Amygdala (tissue), 56 donors: ENCODE data around the gene FAM124A.

Experiments used
- DNase-seq, 56 donors: peaks; one replicate each; lab custom pipeline; 2025; lab: John Stamatoyannopoulos, UW

Gene FAM124A

DNA sequence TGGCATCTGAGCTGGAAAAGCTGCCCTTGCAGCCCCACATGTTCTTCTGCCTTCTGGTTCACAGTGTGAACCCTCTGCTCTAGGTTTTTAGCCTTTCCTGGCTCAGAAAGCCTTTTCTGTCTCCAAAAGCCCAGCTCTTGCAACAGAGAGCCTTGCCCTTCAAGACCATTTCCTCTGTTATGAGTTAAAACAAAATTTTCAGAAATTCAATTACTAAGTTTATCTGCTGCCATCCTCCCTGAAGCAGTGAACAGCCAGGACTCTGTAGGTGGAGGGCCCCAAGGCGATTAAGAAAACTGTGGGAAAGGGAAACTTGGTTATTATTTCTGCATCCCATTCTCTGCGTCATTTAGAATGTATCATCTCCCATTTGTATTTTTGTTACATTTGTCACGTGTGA is 18.8 kb downstream of the FAM124A start:
- no peak for DNase-seq

DNA sequence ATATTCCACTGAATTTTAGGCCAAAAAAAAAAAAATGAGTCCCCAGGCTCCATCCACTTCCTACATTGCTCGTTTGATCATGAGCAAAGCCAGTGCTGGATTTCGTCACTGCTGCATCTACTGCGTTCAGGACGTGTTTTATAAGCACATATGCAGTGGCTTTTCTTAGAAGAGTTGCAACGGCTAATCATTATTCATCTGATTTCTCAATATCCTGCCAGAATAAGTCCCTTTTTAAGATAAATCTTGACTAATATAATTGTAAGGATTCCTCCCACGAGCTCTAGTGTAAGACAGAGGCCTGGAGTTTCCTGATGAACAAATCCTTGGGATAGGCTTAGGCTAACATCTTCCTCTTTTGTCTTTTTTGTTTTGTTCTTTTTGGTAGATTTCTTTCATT is 19.5 kb downstream of the FAM124A start:
- DNase-seq = no peak

DNA sequence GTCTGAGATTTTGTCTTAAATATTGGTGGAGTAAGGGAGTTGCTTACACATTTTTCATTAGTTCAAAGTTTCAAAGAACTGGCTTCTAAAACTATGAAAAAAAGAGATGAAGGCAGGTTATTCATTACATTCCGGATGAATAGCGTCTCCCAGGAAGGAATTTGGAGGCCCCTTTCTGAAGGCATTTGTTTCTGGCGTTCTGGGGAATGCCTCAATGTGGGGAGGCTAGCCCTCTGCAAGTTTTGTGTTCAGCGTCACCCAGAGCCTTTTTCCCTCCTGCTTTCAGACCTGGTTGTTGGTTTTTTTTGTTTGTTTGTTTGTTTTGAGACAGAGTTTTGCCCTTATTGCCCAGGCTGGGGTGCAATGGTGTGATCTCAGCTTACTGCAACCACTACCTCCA is 21.0 kb downstream of the FAM124A start:
- no peak for DNase-seq

DNA sequence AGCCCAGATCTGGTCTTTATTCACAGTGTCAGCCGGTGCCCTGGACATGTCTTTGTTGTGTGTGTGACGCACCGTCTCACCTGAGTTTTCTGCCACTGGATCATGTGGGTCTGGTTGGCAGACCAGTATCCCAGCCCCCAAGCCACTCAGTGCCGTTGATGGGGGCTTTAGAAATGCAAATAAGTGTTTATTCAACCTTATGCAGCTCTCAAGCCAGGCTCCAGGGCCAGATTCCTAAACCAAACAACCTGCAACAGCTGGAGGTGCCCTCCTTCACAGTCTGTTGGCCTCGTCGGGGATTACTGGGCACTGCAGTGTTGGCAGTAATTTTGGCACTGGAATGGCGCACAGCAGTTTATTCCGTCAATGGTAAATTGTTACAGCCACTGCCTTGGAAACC is 21.6 kb downstream of the FAM124A start:
- peak in 4 of 56 donors; percentile 27 to 35 (median 29) for DNase-seq

DNA sequence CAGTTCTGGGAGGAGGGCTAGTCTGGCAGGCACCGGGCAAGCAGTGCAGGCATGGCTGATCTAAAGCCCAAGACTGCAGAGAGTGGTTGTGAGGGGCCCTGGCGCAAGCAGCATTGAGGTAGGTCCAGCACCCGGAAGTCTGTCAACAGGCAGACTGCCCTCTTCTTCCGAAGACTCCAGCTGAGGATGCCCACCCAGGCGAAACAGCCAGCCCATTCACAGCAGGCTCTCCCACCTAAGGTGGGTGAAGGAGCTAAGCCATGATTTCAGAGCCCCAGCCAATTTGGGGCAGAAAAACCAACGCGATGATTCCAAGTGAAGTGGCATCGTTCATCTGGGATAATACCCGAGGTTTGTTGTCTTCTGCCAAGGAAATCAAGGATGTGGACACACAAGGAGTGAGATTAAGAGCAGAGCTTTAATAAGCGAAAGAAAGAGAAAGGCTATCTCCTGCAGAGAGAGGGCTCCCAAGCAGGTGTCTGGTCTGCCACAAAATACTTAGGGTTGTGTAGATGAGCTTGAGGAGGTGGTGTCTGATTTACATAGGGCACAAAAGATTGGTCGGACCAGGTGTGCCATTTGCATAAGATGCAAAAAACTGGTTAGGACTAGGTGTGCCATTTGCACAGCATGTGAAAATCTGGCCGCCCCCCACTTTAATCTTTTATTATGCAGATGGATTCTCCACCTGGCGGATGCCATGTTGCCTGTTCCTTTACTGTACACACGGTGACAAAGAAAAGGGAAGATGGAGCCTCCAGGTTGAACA is 22.6 kb downstream of the FAM124A start:
- no peak for DNase-seq

DNA sequence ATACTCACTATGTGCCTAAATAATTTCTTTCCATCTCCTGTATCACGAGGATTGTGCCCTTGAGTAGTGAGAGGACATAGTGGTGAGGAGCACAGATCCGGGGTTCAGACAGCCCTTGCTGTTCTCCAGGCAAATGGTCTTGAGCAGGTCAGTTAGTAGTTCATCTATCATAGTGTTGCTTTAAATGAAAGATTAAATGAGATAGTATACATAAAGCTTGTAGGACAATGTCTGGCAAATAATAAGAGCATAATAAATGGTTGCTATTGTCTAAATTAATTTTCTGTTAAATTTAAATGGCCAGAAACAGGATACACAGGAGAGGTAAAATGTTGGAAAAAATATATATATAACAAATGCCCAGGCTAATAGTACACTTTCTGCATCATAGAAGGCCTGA is 23.4 kb downstream of the FAM124A start:
- DNase-seq = no peak

DNA sequence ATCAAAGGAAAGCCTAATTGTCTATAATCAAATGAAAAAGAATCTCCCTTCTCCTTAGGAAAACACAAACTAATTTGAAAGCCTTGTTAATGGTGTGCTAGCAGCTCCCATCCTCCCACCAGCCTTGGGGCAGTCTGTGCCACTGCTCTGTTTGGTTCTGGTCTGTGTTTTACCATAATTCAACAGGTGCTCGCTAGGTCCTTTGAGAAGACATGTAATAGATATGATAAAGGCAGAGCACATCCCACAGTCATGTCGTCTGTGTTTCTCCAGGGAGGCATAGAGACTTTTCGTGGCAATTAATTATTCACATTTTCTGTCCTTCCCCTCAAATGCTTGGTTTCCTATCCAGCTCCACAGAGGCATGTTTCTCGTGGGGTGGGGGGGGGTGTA is 23.8 kb downstream of the FAM124A start:
- peak in 2 of 56 donors; percentile 48 to 67 for DNase-seq

DNA sequence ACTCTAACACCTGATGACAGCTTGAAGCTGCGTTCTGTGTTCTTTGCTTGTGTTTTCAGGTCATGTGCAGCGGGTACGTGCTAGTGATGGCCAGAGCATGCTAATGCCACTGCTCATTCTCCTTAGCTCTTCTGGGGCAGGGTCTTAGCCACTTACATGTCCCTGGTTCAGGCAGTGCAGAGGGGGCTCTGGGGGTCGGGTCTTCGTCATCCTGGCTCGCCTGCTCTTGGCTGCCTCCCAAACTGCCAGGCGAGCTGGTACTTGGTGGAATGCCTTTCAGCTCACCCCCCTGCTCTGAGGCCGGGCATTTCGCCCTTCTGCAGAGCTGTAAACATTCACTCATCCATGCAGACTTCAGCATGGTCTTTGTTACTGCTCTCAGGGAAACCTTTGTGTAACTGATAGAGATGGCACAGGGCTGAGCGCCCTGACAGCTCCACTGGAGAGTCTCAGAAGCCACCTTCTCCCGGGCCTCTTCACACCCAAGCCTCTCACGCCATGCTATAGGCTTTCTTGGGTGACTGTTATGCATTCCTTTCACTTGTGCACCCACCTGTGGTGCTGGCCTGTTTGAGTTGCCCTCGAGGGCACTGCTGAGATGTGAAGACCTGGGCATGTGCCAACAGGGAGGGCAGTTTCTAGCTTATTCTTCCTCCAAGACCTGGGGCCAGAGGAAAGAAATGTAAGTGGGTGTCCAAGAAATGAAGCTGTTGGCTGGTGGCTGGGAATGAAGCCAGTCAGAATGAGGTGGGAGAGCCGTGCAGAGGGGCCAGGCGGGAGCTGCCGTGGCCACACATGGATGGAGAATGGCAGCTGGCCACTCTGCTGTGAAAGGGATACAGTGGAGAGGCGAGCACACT is 24.4 kb downstream of the FAM124A start:
- DNase-seq = peak in 54 of 56 donors; percentile 53 to 91 (median 76)

DNA sequence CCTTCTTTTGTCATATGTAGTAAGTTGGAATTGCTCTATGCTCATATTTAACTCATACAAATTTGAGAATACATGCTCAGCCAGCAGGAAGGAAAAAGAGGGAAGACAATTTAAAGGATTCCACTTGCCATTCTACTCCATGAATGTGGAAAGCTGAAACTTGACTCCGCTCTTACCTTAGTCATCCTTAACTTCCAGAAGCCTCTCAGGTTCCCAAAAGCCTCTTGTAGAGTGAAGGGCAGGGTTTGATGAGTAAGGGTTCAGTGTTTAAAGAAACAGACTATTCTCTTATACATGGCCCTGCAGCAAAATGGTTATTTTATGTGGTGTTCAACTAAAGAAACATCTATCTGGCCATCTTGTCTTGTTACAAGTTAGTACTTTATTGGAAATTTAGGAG is 27.1 kb downstream of the FAM124A start:
- no peak for DNase-seq

DNA sequence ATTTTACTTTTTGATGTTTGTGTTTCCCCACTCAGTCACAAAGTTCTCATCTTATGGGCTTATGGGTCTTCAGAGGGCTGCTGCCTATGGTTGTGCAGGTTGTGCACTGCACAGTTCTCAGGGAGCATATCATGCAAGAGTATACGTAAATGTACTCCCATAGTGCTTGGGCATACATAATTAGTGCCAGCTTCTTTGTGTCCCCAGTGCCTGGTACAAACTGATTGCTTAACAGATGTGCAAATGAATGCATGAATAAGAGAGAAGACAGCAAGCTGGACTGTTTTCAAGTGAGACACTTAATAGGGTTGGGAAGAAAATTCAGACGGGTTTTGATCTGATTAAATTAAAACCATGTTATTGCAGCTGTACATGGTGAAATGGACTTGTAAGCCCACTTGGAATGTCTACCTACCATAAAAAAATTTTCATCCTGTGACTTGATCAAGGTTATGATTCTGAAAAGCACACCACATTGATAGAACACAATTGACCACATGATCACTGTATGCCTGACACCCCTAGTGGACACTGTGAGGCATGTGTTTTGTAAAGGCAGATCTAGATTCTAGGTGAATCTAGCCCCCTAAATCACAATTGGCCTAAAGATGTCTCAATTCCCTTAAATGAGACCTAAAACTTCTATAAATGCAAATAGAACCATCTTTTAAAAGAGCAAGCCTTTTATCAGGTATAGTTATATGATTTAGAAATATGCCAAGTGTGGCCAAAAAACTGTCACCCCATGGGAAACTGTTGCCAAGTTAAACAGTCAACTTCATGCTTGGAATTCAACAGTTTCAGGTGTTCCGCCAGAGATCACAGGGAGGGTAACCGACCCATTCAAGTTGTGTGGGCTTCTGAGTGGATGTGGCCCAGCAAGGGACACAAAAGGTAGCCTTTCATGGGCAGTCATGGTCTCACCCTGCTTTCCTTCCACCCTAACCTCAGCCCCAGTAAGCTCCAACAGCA is 27.9 kb downstream of the FAM124A start:
- peak in 8 of 56 donors; percentile 25 to 45 (median 33) for DNase-seq

DNA sequence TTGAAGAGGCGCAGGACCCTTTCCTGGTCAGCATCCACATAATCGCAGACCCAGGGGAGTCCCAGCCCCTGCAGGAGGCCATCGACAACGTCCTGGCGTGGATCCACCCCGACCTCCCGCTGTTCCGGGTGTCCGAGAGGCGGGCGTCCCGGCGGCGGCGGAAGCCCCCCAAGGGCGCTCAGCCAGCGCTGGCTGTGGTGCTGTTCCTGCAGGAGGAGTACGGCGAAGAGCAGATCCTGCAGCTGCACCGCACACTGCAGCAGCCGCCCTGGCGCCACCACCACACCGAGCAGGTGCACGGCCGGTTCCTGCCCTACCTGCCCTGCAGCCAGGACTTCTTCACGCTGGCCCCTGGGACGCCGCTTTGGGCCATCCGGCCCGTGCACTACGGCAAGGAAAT is 29.3 kb downstream of the FAM124A start:
- DNase-seq = no peak

DNA sequence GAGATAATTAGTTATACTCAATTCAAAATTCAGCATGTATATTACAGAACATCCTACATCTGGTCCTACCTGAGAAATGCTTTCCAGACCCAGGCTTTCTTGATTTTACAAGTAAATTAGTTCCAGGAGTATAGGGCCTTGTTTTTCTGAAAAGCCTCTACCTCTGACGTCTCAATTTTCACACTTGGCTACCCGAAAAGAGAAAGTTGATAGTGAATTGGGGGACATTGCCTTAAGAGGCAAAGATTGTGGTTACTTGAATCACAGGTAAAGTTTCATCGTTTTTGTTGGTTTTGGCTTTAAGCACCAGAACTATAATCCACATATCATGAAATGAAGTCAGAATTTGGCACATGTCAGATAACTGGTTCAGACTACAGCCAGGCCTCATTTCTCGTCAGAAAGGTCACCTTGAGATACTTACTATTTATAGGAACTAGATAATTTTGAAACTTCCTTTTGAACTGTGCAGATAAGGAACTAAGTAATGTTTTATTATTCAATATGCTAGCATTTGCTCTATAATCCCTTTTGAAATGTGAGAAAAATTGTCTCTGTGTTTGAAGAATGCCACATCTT is 30.8 kb downstream of the FAM124A start:
- DNase-seq = no peak

DNA sequence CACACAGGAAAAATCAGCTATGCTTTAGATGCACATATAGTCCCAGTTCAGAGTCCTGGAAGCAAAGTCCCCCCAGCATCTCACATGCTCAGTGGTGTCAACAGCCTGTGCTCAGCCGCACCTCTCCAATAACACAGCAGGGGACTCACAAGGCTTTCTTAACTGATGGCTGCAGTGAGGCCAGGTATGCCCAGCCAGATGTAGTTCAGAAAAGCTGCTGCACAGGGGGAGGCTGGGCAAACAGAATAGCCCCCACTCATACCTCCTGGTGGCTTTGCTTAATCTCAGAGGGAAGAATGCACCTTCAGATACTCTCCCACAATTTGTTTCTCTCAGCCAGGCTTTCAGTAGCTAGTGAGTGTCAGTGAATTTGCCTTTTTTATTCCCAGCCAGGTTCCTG is 33.4 kb downstream of the FAM124A start:
- no peak for DNase-seq

DNA sequence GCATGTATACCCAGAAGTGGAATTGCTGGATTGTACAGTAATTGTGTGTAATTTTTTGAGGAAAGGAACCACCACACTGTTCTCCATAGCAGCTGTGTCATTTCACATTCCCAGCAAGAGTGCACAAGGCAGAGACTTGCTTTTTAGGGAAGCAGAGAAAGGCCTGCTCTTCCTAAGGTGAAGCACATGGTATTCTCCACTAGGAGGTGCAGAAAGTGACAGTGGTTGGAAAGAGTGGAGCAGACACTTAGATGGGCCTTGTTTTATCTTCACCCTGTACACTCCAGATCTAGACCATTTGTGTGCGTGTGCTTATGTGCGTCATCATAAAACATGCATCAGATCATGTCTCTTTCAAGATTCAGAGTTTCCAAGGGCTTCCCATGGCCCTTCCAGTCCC is 35.0 kb downstream of the FAM124A start:
- DNase-seq = no peak

DNA sequence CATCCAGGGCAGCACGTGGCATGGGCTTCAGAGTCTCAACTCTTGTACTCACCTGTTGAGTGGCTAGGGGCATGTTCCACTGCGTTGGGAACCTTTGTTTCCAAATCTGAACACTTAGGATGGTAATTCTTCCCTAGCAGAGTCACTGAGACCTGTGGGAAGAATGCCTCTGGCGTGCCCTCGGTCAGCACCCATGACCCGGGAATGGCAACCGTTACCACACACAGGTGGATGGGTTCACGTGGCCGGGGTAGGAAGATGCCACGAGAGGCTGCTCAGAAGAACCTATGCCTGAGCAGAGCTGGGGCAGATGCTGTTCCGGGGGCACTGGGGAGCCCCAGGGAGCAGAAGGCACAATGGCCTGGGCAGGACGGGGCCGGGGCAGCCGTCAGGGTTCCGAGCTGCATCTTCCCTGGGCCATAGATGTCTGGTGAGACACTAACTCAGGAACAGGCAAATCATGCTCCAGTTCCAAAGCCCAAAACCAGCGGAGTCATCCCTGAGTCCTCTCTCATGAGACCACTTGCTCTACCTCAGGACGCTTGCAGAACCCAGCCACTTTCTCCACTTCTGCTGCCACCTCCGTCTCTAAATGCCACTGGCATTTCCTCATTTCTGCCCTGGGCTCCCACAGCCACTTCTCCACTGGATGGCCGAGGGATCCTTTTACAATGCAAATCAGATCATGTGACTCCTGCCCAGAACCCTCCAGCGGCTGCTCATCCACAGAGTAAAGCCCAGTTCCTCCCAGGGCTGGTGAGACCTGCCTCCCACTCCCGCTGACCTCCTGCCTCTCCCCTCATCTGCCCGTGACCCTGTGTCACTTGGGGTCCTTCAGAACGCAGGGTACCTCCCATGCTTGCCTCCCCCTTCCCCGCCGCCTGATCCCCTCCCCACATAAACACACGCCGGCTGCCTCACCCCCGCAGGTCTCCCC is 36.7 kb downstream of the FAM124A start:
- peak in 2 of 56 donors; percentile 27 to 32 for DNase-seq

DNA sequence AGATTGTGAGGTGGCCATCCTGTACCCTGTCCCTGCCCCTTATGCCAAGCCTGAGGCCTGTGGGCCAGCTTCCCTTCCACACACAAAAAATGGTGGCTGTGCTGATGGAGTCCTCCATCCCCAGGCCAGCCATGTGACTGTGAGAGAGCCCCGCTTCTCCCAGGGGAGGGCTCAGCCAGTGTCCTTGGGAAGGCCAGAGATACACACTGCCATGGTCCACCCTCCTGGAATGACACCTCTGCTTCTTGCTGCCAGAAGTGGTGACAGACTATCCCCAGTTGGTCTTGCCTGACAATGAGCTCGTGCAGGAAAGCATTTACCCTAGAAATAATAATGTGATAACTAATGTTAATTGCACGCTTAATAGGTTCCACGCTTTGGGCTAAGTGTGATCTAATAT is 38.0 kb downstream of the FAM124A start:
- DNase-seq = no peak

DNA sequence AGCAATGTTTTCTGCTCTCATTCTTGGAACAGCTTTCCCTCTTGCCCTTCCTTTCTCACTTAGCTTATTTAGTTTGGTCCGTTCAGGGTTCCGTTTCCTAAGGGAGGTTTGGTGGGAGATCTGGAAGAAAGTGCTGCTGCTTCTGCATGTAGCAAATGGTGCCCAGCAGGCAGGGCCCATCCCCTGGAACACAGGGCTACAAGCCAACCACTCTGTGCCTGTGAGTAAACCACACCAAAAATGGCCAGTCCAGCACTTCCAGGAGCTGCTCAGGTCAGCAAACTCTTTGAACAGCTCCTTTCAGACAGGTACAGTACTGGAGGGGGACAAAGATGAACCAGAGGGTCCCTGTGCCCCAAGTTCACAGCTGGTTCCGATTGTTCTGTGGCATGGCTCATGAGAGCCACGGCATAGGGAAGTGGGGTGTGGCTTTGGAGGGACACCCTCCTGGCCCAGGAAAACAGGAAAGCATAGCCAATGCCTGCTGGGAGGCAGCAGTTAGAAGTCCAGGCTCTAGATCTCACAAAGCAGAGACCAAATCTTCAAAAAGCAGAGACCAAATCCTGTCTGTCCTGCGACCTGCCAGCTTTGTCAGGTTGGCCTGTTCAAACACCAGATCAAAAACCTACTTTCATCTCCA is 39.5 kb downstream of the FAM124A start:
- DNase-seq = no peak

DNA sequence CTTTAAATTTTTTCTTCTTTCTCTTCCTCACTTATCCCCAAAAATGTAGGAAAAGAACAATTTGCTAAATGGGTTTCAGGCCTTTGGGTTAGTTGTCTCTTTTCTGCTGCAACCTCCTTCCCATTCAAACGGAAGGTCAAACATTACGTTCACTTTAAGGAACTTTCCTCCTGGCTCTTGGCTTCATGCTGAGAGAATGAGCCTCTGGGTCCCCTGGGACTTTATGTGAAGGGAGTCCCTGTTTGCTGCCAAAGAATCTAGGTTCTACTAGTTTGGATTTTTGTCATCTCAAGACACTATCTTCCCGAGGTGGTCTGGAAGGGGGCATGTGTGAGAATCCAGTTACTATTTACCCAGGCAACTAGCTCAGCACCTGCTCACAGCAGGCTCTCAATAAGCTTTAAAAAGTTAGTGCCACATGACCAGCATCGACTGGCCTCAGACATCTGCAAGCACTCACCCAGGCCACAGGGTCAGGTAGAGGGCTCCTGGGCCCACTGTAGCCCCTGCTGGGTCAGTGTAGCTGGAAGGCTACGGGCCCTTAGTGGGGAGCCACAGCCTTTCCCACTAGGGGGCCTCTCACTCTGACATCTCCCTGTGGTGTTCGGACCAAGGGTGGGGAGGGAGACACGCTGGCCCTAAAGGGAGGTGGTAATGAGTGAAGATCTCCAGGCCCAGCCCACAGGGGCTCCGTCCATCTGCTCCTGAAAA is 40.5 kb downstream of the FAM124A start:
- DNase-seq = peak in 5 of 56 donors; percentile 17 to 33 (median 20)
